Spleen (tissue), 7 donors: ENCODE measurements around the gene CECR2.

Source experiments
- POLR2A ChIP-seq, 3 donors: fragments of 450-650 bp; IDR thresholded peaks; one replicate each; pipeline ENCODE4 v1.5.1; 2017; ENCODE audit warnings: antibody characterized with exemption in 3 of 3, mild to moderate bottlenecking in 1 of 3
- POLR2AphosphoS5 ChIP-seq, 3 donors: sonication (generic); formaldehyde crosslinking; IDR thresholded peaks; one replicate each; pipeline ENCODE4 v1.5.1; 2017; ENCODE audit warnings: antibody characterized with exemption in 3 of 3
- TF ChIP-seq, protein P1 (sequence below), 11 experiments: fragments of 200-600 bp in 7 of 11; fragments of 450-650 bp in 4 of 11; sonication (generic) in 4 of 11; IDR thresholded peaks in 8 of 11; conservative IDR thresholded peaks in 3 of 11; 1 replicate in 7 of 11; 2 replicates in 4 of 11; pipeline versions ENCODE4 v1.4.0 to v1.8.0; 2016 to 2021; ENCODE audit warnings: antibody characterized with exemption in 11 of 11, inconsistent platforms in 4 of 11, mild to moderate bottlenecking in 1 of 11
- donor health status: DM: no; HTN: no; CAD: no; lungs with moderate emphysema.
- donor health status: DM: no; HTN: no; CAD: no.
- donor health status: DM: no; HTN: no; CAD: no.

DNA sequence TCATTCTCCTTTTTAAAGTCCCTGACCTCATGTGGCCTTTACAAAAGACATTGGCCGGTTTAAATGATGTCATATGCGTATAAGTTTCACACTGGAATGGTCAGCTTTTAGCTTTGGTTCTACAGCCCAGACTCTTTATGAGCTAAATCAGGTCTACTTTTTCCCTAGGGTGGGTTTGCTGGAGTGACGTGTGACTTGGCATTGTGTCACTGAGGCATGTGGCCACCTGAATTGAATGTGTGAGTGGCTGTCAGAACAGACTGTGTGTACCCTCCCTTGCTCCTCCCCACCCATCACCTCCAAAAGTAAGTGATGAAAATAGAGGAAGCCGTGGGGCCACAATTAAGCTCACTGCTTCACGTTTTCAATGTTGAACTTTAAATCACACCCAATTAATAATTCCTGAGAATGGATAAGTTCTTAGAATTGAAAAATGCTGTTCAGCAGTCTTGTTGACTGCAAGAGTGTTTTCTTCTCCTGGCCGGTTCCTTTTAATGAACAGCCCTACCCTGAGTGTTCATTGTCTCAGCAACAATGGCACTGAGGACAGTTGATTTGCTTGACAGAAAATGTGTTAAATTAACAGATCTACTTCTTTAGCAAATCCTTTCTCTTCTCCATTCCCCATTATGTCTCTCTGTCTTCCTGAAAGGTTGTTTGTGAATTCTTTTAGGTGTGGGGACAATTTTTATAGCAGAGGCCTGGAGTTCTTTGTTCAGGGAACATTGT is 11.3 kb downstream of the CECR2 start:
- TF ChIP-seq POLR2A (IDR thresholded peaks at IDR 0.05): no peak
- TF ChIP-seq, protein P1, sequence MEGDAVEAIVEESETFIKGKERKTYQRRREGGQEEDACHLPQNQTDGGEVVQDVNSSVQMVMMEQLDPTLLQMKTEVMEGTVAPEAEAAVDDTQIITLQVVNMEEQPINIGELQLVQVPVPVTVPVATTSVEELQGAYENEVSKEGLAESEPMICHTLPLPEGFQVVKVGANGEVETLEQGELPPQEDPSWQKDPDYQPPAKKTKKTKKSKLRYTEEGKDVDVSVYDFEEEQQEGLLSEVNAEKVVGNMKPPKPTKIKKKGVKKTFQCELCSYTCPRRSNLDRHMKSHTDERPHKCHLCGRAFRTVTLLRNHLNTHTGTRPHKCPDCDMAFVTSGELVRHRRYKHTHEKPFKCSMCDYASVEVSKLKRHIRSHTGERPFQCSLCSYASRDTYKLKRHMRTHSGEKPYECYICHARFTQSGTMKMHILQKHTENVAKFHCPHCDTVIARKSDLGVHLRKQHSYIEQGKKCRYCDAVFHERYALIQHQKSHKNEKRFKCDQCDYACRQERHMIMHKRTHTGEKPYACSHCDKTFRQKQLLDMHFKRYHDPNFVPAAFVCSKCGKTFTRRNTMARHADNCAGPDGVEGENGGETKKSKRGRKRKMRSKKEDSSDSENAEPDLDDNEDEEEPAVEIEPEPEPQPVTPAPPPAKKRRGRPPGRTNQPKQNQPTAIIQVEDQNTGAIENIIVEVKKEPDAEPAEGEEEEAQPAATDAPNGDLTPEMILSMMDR (IDR thresholded peaks at IDR 0.05 in 8 of 11, conservative IDR thresholded peaks at IDR 0.05 in 3 of 11): no peak
- no peak for TF ChIP-seq POLR2AphosphoS5 (IDR thresholded peaks at IDR 0.05)
